ENCODE data around the gene MBOAT2.

DNA sequence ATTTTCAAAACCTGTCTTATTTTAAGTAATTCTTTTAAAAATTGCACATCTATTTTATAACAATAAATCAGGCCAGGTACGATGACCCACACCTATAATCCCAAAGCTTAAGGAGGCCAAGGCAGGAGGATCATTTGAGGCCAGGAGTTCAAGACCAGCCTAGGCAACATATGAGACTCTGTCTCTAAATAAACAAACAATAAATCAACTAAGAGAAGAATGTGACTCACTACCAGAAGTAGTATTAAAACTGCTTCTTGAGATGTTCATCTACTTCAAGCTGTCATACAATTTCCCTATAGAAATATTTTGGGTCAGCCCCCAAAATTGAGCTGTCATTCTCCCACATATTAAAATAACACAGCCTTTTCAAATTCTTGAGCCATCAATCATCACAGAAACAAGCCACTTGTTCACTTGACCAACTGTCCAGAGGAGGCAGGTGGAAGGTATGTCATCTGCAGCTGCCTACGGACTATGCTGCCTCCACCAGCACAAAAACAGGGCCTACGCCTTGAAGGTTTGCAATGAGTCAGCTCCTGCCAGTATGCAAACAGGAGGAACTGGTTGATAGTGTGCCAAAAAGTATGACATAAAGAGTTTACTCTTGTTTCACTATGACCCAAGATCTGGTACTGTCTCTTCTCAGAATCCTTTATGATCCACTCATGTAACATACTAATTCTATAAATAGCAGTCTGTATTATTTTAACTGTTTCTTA lies 199.7 kb downstream of the MBOAT2 start:
- TF ChIP-seq, protein P1, sequence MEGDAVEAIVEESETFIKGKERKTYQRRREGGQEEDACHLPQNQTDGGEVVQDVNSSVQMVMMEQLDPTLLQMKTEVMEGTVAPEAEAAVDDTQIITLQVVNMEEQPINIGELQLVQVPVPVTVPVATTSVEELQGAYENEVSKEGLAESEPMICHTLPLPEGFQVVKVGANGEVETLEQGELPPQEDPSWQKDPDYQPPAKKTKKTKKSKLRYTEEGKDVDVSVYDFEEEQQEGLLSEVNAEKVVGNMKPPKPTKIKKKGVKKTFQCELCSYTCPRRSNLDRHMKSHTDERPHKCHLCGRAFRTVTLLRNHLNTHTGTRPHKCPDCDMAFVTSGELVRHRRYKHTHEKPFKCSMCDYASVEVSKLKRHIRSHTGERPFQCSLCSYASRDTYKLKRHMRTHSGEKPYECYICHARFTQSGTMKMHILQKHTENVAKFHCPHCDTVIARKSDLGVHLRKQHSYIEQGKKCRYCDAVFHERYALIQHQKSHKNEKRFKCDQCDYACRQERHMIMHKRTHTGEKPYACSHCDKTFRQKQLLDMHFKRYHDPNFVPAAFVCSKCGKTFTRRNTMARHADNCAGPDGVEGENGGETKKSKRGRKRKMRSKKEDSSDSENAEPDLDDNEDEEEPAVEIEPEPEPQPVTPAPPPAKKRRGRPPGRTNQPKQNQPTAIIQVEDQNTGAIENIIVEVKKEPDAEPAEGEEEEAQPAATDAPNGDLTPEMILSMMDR (IDR thresholded peaks at IDR 0.05) = peak in 2 of 7 experiments; percentile 19 to 20
- TF ChIP-seq POLR2A (IDR thresholded peaks at IDR 0.05) = no peak

Data from body of pancreas (tissue), 4 donors.